GM12864 (cell line): ENCODE data around the gene HEXD.

ENCODE experiments used
- DNase-seq: peaks from one replicate; pipeline ENCODE4 v3.0.0-alpha.2; 2011; ENCODE audit warnings: low read depth
- H3K4me3 ChIP-seq: 2 replicates; pipeline ENCODE4 v1.5.1; 2011; ENCODE audit warnings: mild to moderate bottlenecking, low read depth, low read length, control low read depth
- TF ChIP-seq, protein P1 (sequence below): IDR thresholded peaks from 2 replicates; pipeline ENCODE4 v1.5.1; 2011; ENCODE audit warnings: low read depth, mild to moderate bottlenecking, moderate library complexity, low read length, control low read depth, inconsistent platforms; ENCODE audit errors: missing control alignments

HEXD gene

DNA sequence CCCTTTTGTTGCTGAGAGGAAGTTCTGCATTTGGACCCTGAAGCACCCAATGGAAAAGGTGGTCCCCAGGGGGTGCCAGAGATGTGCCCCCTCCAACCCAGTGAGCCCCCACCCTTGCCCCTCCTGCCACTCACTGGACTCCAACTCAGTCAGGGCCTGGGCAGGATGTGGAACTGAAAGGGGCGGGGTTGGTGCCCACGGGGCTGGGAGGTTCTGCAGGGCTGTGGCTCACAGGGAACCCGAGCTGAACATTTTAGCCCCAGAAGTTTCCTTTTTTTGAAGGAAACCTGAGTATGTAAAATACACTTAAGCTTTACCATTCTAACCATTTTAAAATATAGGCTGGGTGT is 16.0 kb downstream of the HEXD start:
- H3K4me3 ChIP-seq, result no peak overlapping the region
- TF ChIP-seq, protein P1, sequence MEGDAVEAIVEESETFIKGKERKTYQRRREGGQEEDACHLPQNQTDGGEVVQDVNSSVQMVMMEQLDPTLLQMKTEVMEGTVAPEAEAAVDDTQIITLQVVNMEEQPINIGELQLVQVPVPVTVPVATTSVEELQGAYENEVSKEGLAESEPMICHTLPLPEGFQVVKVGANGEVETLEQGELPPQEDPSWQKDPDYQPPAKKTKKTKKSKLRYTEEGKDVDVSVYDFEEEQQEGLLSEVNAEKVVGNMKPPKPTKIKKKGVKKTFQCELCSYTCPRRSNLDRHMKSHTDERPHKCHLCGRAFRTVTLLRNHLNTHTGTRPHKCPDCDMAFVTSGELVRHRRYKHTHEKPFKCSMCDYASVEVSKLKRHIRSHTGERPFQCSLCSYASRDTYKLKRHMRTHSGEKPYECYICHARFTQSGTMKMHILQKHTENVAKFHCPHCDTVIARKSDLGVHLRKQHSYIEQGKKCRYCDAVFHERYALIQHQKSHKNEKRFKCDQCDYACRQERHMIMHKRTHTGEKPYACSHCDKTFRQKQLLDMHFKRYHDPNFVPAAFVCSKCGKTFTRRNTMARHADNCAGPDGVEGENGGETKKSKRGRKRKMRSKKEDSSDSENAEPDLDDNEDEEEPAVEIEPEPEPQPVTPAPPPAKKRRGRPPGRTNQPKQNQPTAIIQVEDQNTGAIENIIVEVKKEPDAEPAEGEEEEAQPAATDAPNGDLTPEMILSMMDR, result no peak
- no peak for DNase-seq

DNA sequence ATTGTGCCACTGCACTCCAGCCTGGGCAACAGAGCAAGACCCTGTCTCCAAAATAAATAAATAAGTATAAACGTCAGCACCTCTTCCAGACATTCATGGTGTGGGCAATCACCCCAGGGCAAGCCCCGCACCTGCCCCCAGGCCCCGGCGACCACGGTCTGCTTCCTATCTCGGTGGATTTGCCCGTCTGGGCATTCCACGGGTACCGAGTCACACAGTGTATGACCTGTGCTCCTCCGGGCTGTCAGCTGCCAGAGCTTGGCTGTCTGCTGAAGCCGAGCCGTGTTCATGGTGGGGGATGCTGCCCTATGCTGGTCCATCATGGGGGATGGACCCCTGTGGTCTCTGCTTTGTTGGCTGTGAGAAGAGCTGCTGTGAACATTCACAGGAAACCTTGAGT is 17.0 kb downstream of the HEXD start:
- DNase-seq, result no peak
- no peak overlapping the region for H3K4me3 ChIP-seq
- TF ChIP-seq, protein P1, result no peak

DNA sequence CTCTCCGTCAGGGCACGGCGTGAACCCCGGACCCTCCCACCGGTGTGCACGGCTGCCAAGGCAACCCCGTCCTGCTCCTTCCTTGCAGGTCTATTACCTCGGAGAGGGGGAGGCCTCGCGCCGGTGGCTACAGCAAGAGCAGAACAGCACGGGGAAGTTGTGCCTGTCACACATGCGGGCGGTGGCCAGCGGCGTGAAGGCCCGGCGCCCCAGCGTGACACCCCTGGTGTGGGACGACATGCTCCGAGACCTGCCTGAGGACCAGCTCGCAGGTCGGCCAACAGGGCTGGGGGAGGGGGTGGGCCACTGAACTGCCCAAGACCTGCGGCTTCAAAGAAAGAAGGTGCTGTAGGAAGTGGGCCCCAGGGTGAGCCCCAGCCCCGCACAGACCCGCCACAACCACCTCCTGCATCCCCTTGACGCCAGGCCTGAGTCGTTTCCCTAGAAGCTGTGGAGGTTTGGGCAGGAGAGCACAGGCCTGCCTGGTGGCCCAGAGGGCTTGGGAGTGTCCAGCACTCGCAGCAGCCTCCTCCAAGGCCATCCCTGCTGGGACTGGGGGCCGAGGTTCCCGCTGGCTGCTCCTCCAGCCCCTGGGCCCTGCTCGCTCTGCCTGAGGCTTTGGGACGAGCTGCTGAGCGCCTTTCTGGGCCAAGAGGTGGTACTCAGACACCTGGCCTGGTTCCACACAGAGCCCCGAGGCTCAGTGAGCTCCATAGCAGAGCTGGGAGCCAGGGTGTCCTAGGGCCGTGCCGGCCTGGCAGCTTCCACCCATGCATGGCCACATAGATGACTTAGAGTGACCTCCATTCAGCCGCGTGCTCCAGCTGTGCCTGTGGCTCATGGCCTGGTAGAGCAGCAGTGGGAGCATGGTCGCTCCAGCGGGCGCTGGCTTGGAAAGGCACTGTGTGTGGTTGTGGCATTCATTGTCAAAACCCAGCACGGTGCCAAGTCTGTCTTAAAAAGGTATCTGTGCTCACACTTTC is 17.7 kb downstream of the HEXD start:
- TF ChIP-seq, protein P1, result no peak
- no peak for DNase-seq
- H3K4me3 ChIP-seq, result no peak overlapping the region

DNA sequence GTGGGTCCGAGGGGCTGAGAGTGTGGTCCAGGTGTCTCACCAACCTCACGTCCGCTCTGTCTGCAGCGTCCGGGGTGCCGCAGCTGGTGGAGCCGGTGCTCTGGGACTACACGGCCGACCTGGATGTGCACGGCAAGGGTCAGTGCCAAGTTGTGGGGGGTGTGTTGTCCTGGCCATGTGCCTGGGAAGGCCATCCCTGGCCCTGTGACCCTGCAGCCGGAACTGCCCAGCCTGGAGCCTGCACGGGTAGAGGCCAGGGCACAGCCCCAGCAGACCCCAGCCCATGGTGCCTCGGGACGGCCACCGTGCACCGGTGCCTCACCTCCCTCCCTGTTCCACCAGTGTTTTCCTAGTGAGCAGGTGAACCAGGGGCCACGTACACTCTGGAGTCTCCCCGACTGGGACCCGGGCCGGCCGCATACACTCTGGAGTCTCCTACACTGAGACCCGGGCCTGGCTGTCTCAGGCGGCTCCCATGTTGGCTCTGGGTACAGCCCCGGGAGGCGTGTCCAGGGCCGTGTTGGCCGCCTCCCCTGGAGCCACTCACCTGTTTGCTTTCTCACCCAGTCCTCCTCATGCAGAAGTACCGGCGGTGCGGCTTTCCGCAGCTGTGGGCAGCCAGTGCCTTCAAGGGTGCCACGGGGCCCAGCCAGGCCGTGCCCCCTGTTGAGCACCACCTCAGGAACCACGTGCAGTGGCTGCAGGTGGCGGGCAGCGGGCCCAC is 18.6 kb downstream of the HEXD start:
- DNase-seq, result no peak
- TF ChIP-seq, protein P1, result no peak
- no peak overlapping the region for H3K4me3 ChIP-seq

DNA sequence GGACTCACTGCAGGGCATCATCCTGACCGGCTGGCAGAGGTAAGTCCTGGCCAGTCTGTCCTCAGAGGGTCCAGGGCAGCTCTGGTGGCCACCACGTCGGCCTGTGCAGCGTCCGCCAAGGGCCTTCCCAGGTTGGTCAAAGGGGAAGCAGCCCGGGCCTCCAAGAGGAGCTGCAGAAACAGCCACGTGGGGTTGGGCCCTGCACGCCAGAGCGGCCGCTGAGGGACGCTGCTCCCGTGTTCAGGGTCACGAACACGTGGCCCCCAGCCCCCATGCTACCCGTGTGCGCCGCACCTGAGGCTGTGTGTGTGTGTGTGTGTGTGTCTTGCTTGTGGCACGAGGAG is 19.1 kb downstream of the HEXD start:
- H3K4me3 ChIP-seq, result no peak overlapping the region
- TF ChIP-seq, protein P1, result no peak
- DNase-seq, result no peak

DNA sequence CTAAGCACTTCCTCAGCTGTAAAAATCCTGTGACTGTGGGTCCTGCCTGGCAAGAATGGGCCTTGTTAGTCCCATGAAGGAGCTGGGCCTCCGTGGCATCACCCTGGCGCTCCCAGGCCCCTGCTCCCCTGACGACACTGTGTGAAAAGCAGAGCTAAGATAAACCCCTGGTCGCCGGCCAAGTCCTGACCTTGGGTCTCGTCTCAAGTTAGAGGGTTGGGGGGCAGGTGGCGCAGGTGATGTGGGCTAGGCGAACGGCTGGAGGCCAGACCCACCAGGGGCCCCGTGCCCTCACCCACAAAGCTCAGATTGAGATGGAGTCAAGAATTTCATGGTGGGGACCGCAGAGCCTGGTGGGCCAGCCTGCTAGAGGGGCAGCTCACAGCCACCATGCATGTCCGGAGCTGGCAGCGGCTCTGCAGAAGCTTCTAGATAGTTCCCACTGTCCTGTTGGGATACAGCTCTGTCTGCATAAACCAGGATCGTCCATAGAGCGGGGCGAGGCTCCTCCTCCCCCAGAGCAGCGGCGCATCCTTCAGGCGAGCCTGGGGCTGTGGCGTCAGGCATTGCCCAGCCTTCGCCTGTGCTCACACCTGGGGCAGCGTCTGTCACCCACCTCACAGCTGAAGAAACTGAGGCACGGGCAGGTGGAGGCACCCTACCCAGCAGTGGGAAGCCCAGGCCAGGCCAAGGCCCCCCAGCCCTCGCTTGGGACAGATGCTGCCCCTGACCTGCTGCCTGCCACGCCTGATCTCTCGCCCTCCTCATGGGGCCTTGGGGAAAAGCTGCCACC is 20.4 kb downstream of the HEXD start:
- TF ChIP-seq, protein P1, result no peak
- no peak for DNase-seq

More for the DNA sequence above, 20.4 kb downstream of the HEXD start:
- no peak overlapping the region for H3K4me3 ChIP-seq
